CD4-positive, alpha-beta T cell treated with Interleukin-10 for 1 hour (primary cell): ENCODE results near the gene FKTN.

Experiments used
- DNase-seq: peaks from one replicate; pipeline ENCODE4 v3.0.0-alpha.2; 2020

The FKTN gene

GRCh38 chr9:105633411-105633810 lies 75.5 kb downstream of the FKTN start:
- no peak for DNase-seq

GRCh38 chr9:105636331-105636730 lies 78.4 kb downstream of the FKTN start:
- no peak for DNase-seq

GRCh38 chr9:105637787-105638395 lies 80.0 kb downstream of the FKTN start:
- no peak for DNase-seq

GRCh38 chr9:105639936-105640335 lies 82.0 kb downstream of the FKTN start:
- DNase-seq = no peak

GRCh38 chr9:105643795-105644194 lies 85.9 kb downstream of the FKTN start:
- DNase-seq = no peak

GRCh38 chr9:105646879-105647594 lies 89.1 kb downstream of the FKTN start:
- no peak for DNase-seq

GRCh38 chr9:105647595-105648349 lies 89.8 kb downstream of the FKTN start:
- DNase-seq = no peak

GRCh38 chr9:105651806-105652205 lies 93.9 kb downstream of the FKTN start:
- DNase-seq = no peak

- no peak for DNase-seq
These were observed 98.4 kb downstream of the FKTN start for GRCh38 chr9:105656131-105656921.

GRCh38 chr9:105658351-105658750 lies 100.4 kb downstream of the FKTN start:
- no peak for DNase-seq

- DNase-seq = no peak
These were observed 103.1 kb downstream of the FKTN start for GRCh38 chr9:105661011-105661410.

- no peak for DNase-seq
These were observed 104.5 kb downstream of the FKTN start, which contains the start of gene TAL2 for GRCh38 chr9:105662184-105663104. TSS of gene TAL2 (plus strand) at chr9:105662457. CDS start at chr9:105662497, 40 bp downstream.

- no peak for DNase-seq
These were observed 106.0 kb downstream of the FKTN start for GRCh38 chr9:105663914-105664313.

- no peak for DNase-seq
These were observed 109.9 kb downstream of the FKTN start for GRCh38 chr9:105667867-105668266.

GRCh38 chr9:105670315-105670714 lies 112.4 kb downstream of the FKTN start:
- no peak for DNase-seq

- DNase-seq = no peak
These were observed 112.8 kb downstream of the FKTN start for GRCh38 chr9:105670775-105671174.

GRCh38 chr9:105672711-105673234 lies 114.8 kb downstream of the FKTN start:
- DNase-seq = no peak

- DNase-seq = no peak
These were observed 116.0 kb downstream of the FKTN start for GRCh38 chr9:105673850-105674387.

GRCh38 chr9:105676351-105676923 lies 118.5 kb downstream of the FKTN start:
- DNase-seq = no peak

- DNase-seq = no peak
These were observed 120.2 kb downstream of the FKTN start for GRCh38 chr9:105678163-105678562.

GRCh38 chr9:105678781-105679180 lies 120.8 kb downstream of the FKTN start:
- no peak for DNase-seq
